Glomerular visceral epithelial cell (primary cell): ENCODE measurements around the gene APRT.
A peak's percentile ranks its signal among the peaks of the same experiment; 100 is the strongest.
"Not testable (repeated sequence)": the region's sequence is repeated elsewhere in the genome, so short reads cannot be mapped to it uniquely, and the experiment has no call there.

ENCODE experiments used
- DNase-seq: peaks from one replicate; pipeline ENCODE4 v3.0.0-alpha.2; 2016; ENCODE audit errors: extremely low spot score

Gene APRT

DNA sequence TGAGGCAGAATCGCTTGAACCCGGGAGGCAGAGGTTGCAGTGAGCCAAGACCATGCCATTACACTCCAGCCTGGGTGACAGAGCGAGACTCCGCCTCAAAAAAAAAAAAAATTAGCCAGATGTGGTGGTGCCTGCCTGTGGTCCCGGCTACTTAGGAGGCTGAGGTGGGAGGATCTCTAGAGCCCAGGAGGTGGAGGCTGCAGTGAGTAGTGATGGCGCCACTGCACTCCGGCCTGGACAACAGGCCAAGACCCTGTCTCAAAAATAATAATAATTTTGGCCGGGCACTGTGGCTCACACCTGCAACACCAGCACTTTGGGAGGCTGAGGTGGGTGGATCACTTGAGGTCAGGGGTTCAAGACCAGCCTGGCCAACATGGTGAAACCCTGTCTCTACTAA lies 23.0 kb downstream of the APRT start:
- not testable (repeated sequence) for DNase-seq

DNA sequence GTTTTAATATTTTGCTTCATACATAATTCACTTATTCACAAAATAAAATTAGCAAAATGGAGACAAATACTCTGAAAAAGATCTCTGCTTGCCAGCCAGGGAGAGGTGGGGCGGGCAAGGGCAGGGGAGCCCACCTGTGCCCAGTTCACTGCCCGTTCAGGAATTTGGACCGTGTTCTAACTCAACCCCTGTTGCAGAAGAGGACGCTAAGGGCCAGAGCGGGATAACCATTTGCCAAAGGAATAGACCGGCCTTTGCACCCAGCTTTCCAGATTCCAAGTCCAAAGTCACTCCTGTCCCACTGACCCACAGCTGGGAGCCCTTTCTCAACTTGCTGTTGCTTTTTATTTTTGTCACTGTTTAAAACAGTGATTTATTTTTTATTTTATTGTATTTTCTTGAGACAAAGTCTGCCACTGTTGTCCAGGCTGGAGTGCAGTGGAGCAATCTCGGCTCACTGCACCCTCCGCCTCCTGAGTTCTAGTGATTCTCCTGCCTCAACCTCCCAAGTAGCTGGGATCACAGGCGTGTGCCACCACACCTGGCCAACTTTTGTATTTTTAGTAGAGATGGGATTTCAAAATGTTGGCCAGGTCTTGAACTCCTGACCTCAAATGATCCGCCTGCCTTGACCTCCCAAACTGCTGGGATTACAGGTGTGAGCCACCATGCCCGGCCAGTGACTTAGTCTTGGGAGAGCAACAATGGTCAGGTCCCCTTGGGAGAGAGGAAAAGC lies 24.0 kb downstream of the APRT start:
- DNase-seq, result no peak

DNA sequence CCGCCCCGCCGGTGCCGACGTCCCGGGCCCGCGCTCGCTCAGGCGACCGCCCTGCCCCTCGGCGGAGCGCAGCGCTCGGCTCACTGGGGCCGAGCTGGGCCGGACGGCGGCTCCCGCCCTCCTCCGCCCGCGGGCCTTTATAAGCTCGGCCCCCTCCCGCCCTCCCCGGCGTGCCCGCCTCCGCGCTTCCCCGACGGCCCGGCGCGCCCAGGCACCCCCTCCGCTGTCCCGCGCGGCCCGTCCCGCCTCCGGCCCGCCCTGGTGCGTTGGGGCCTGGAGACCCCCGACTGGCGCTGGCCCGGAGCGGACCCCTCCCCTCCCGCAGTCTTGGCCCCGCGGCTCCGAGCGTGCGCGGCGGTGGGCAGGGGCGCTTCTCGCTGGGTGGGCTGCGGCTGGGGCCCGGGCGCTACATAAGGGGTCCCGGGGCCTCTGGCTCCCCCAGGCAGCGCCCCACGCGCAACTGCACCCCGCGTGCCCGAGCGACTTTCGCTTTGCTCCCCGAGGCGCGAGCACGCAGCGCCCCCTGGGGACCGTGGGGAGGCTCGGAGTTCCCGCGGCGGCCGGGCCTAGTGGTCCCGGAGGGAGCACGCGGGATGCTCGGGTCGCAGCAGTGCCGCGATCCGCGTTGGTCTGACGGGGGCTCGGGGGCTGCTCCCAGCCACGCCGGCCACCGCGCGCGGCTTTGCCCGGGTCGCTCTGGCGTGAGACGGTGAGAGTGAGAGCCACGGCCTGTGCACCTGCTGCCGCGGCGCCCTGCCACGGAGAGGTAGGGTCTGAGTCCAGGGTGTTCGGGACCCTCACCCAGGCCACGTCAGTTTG lies 26.4 kb downstream of the APRT start, which contains the start of gene PIEZO1:
Gene PIEZO1 (minus strand): TSS at position 115 of the 819 bp plus-strand sequence. CDS start 256 bp downstream, outside the sequence.
- DNase-seq, result peak; percentile 67

DNA sequence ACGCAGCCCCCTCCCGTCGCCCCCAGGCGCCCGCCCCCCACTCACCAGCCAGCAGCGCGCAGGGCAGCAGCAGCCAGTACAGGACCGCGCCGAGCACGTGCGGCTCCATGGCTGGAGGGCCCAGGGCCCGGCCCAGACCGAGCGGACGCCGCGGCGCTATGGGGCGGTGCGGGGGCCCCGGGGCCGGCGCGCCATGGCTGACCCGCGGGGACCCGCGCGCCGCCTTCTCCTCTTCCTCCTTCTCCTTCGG lies 26.9 kb downstream of the APRT start:
- DNase-seq, result no peak

DNA sequence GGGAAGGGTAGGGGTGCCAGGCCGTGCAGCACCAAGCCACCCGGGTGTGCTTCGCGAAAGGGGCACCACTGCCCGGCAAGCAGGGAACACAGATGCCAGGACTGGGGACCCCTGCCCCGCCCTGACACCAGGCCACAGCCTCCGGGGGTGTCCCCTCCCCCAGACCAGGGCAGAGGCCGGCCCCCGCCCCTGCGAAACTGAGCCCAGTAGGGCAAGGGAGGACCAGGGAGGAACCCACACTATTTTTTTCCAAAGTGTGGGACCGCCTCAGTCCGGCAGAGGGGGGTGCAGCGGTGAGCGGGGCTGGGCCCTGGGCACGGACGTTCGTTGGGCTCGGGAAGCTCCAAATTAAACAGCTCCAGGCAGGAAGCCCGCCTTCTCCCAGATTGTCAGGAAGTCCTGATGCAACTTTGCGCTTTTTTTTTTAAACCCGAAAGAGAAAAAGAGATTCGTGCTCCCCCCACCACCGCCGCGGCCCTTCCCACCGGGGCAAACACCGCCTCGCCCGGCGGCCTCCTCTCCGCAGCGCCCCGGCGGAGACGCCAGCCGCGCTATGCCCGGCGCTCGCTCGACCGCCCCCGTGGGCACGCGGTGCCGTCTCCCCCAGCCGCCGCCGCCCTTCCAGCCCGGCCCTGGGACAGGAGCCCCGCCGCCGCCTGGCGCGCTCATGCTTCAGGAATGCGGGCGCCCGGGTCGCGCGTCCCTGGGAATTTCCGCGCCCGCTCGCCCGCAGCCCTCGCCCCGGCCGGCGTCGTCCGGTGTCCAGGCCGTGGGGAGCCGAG lies 27.5 kb downstream of the APRT start:
- peak; percentile 73 for DNase-seq

DNA sequence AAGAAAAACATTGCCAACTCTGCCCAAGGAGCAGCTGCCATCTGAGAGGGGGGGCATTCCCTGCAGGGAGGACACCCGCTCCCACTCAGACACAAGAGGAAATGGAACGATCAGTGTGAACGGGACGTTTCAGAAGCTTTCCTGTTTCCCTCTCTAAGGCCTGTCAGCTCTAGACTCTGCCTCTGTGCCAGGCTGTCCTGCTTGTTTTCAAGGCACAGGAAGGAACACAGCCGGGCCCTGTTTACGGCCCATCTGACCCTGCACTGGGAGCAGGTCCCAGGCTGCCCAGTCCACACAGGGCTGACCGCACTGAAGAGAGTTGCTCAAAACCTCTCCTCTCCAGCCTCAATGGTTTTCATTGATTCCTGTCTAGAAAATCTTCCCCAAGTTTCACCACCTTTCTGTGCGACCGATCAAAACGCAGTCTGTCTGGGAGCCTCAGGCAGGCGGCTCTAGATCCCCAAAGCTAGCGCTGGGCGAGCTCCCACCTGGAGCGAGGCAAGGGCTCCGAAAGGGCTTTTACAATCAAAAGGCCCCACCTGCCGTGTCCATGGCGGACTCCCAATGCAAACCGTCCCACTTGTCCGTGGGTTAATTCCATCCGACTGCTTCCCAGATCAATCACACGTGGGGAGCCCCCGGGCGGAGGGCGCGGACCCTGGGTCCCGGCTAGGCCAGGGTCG lies 28.2 kb downstream of the APRT start:
- DNase-seq, result no peak

DNA sequence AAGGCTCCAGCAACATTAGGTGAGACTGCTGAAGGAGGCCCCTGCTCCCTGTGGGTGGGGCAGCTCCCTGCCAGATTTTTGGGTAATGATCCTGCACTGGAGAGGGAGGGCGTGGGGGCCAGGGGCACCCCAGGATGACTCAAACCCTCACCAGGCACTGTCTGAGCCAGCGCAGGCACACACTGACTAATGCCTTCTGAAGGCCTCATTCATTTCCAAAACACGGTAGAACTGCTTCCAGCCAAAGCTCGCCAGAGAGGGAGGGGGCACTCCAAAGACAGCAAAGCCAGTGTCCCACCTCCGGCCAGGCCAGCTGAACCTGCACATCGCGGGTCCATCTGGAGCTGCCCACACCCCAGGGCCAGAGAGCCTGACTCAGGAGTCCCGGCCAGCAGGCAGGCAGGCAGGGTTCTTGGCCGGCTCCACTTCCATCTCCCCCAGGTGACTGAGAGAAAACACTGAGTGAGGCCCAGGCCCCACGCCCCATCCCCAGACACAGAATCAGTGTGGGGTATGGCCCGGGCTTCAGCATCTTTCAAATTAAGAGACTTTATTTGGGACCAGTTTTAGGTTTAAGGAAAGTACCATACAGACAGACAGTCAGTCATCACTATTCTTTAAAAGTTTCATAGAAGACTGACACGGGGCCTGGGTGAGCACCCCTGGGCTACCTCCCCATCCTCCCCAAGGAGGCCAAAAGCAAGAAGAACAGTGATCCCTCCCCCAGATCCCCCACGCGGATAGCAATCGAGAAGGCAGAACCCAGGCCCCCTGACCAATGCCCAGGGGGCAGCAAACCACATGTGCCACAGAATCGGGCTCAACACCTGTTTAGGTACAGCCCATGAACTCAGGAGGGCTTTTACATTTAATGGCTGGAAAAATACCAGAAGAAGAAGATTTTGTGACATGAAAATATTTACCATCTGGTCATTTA lies 29.0 kb downstream of the APRT start:
- DNase-seq, result peak; percentile 49

DNA sequence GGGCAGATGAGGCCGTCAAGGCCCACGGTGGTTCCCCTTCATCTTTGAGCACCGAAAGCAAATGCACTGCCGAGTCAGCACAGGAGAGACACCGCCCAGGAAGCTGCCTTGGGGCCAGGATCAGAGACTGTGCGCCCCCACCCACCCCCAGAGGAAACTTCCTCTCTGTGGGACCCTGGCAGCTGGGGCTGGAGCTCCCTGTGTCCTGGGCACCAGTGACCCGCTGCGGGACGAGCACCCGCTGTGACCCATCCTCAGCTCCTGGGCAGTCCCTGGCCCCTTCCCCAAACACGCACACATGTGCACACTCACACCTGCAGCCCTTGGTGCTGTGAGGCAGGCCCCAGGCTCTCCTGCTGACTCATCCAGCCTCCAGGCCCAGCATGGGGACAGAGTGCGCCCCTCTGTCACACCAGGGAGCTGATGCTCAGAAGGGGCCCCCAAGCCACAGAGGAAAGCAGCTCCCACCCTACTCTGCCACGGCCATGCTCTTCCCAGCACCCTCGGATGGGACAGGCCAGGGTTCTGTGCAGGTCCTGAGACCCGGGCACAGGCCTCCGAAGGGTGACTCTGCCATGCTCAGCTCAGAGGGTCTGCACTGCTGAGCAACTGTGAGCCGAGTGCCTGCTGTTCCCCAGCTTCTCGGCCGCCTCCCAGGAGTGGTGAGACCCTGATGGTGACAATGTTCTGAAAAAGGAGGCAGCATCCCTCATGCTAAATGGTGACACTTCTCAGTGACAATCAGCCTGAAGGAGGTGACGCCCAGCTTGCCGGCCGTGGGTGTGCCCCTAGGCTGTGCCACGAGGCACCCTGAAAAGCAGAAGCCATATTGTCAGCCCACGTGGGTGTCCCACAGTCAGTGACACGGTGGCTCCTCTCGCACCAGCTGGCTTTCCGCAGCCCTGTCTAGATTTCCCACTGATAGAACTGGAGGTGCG lies 30.3 kb downstream of the APRT start:
- DNase-seq, result no peak

DNA sequence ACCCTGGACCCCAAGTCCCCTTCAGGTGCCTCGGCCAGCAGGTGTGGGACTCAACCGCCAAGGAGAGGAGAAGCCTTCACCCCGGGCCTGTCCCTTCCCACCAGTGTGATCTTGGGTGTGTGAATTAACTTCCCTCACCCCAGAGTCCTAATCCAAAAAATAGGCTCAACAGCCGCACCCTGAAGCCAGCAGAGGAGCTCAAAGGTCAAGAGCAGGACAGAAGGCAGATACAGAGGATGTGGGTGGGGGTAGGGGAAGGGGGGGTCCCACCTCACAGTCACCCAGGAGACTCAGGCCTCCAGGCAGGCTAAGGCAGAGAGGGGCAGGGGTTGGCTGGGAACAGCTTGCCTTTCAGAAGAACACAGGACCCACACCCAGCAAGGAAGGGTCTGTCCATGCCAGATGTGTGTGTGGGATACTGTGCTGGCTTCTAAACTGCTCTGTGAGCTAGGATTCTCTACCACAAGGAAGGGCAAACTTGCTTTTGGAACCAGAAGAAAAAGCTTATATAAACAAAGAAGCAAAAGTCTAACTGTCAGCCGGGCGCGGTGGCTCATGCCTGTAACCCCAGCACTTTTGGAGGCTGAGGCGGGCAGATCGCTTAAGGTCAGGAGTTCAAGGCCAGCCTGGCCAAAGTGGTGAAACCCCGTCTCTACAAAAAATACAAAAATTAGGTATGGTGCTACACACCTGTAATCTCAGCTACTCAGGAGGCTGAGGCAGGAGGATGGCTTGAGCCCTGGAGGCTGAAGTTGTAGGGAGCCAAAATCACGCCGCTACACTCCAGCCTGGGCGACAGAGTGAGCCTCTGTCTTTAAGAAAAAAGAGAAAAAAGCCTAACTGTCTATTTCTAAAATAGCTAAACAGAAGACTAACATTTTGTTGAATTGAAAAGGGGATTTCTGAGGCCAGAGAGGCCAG lies 31.3 kb downstream of the APRT start:
- DNase-seq, result no peak

DNA sequence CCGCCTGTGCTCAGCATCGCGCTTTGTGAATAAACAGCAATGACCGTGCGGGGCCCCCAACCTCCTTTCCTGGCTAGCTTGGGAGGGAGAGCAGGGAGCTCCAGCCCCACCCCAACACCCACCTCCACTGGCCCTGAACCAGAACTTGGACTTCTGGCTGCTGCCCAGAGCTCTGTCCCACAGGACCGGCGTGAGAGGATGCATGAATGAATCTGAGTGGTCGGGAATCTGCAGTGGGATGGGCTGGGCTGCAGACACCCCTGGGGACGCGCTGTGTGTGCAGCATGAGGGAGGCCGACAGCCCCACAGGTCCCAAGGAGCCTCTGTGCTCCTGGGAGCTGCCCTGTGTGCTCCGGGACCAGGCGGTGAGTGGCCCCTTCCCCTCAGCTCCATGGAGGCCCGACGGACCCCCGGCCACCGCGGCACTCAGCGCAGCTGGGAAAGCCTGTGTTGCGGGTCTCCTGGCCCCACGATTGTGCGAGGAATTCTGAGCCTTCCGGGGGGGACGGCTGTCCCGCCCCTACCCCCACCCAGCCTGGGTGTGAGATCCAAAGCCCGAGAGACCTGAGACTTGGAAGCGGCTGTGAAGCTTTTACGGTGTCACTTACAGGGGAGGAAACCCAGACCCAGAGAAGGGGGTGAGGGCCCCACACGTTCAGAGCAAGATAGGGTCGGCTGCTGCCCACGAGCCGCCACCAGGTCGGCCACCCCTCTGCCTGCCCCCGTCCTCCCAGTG lies 32.2 kb downstream of the APRT start:
- DNase-seq, result no peak

DNA sequence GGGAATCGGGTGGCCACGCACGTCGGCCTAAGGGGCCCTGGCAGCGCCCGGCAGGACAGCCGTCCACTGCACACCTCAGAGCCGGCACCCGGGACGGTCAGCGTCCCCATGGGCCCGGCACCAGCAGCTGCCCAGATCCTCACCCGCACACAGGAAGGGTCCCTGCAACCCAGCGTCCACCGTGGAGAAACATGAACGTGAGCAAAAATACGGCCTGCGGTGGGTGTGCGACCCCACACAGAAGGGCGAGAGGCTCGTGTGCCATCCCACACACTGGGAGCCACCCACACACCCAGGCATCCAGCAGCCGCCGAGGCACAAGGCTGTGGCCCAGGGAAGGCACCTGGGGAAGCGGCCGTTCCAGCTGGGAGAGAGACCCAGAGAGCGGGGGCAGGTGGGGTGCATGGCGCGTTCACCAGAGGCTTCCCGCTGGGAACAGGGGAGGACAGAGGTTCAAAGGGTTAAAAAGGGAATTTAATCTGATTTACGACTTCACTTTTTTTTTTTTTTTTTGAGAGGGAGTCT lies 33.1 kb downstream of the APRT start:
- no peak for DNase-seq

DNA sequence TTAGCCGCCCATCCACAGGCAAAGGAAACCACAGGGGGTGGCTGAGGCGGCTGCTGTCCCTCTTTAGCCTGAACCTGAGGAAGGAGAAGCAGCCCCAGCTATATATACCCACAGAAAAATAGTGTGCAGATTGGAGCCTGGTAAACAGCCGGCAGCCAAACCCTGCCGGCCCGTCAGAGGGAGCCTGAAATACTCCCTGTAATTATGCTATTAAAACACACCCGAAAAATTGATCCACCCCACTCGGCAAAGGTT lies 33.5 kb downstream of the APRT start:
- DNase-seq, result no peak

DNA sequence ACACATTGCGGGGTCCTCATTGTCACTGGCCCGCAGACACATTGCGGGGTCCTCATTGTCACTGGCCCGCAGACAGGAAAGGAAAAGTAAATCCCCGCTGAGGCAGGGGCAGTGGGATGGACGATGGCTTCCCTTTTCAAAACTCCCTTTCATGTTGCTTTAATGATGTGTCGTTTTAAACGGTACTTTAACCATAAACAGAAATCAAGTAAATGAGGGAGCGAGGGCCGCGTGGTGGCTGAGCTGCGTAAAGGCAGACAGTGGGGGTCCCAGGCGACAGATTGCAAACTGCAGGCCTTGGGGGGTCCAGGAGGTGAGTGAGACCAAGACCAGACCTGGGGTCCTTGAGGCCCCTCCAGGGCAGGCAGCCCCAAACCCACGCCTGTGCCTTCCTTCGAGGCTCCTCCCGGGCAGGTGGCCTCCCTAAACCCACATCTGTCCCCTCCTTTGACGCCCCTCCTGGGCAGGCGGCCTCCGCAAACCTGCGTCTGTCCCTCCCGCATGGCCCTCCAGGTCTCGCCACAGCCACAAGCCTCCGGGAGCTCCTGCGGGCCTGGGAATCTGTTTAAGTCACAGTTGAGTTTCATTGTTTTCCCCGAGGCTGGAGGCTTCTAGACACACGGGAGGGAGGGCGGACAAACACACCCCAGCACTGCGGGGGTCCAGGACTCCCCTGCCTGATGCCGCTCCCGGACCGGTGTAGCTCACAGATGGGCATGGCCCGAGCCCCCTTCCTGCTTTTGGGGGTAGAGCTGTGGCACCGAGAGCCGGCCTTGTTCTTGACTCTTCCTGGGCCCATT lies 34.1 kb downstream of the APRT start:
- no peak for DNase-seq

DNA sequence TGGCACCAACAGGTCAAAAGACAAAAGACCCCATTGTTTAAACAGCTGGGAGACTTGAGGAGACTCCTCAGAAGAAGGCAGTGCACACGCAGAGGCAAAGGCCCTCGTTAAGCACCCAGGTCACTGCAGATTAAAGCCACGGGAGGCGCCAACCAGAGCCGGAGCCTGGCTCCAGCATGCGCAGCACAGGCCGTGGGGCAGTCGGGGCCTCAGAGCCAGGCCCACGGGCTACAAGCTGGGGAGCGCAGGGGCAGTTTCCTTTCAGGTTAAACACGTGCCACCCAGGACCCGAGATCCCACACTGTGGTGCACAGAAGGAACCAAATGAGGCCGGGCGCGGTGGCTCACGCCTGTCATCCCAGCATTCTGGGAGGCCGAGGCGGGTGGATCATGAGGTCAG lies 35.9 kb downstream of the APRT start:
- DNase-seq, result no peak

DNA sequence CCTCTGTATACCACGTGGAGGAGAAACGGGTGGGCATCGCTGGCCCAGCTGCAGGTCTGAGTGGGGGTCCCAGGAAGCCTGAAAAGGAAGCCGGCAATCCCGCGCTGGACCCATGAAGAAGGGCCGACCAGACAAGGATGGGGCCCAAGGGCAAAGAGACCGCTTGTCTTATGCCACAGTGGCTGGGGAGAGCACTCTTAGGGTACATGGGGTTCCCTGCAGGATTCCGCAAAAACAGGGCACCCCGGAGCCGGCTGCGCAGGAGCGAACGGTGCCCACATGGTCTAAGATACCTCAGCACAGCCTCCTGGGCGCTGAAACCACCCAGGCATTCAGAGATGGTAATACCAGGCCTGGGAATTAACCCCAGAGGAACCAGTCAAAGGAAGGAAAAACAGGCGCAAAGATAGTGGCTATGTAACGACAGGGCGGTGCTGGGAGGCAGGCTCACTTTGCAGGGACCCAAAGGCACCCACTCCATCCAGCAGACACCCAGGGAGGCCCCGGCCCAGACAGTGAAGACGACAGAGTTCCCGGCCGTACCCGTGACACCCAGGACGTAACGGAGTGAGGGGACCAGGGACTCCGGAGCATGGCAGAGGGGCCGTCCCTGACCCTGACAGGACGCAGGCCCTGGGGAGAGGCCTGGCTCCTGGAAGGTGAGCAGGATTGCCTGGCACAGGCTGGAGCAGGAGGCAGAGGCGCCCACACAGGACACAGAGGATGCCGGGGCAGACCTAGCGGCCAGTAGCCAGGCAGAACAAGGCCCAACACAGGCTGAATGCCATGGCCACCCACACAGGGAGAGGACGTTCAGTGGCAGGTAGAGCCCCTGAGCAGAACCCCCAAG lies 37.0 kb downstream of the APRT start:
- no peak for DNase-seq

DNA sequence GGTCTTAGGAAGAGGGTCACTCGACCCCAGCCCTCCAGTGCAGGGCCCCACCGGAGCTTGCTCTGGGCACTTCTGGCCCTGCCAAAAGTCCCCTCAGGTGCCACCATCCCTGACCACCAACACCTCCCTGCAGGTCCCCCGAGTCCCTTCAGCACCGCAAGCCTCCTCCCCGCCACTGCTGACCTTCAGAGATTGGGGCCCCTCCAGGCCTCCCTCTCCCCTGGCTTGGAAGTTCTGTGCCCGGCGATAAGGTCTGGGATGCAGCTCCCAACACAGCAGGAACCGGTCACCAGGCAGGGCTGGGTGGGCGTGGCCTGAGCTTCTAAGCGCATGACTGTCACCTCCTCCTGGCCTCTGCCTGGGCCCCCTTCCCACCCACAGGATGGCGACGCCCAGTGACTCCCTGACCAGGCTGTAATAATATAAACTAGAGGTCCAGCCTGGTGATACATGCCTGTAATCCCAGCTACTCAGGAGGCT lies 37.9 kb downstream of the APRT start:
- peak; percentile 54 for DNase-seq
